SK-N-SH treated with all-trans-retinoic acid at 6 μM for 48 hours (cell line): Measurements from ENCODE around the gene RBMS3.

Experiments used
- ARNTL ChIP-seq: fragments of 450-650 bp; formaldehyde crosslinking; IDR thresholded peaks from 2 replicates; pipeline ENCODE4 v1.5.0; 2020; ENCODE audit warnings: low read depth, mild to moderate bottlenecking, moderate library complexity, borderline replicate concordance
- BACH2 ChIP-seq: fragments of 250-450 bp; sonication (Bioruptor Pico); IDR thresholded peaks from 2 replicates; pipeline ENCODE4 v1.9.0; 2021; ENCODE audit warnings: mild to moderate bottlenecking, borderline replicate concordance
- CSDC2 ChIP-seq: fragments of 250-450 bp; sonication (Bioruptor Pico); IDR thresholded peaks from 2 replicates; pipeline ENCODE4 v1.5.0; 2020; ENCODE audit warnings: mild to moderate bottlenecking, moderate library complexity
- ESRRG ChIP-seq: fragments of 250-450 bp; sonication (Bioruptor Pico); IDR thresholded peaks from 2 replicates; pipeline ENCODE4 v1.6.1; 2021; ENCODE audit warnings: mild to moderate bottlenecking
- GLIS3 ChIP-seq: fragments of 250-450 bp; sonication (Bioruptor Pico); IDR thresholded peaks from 2 replicates; pipeline ENCODE4 v1.5.0; 2020; ENCODE audit warnings: mild to moderate bottlenecking, moderate library complexity
- RARB ChIP-seq: fragments of 250-450 bp; sonication (Bioruptor Pico); IDR thresholded peaks from 2 replicates; pipeline ENCODE4 v1.8.0; 2021; ENCODE audit warnings: mild to moderate bottlenecking, moderate library complexity
- SNAI2 ChIP-seq: fragments of 250-450 bp; sonication (Bioruptor Pico); IDR thresholded peaks from 2 replicates; pipeline ENCODE4 v1.5.0; 2020; ENCODE audit warnings: mild to moderate bottlenecking, moderate library complexity
- ZC3H10 ChIP-seq: fragments of 250-450 bp; sonication (Bioruptor Pico); IDR thresholded peaks from 2 replicates; pipeline ENCODE4 v1.5.1; 2021; ENCODE audit warnings: mild to moderate bottlenecking, moderate library complexity
- ZFP3 ChIP-seq: fragments of 250-450 bp; sonication (Bioruptor Pico); IDR thresholded peaks from 2 replicates; pipeline ENCODE4 v1.5.0; 2020; ENCODE audit warnings: mild to moderate bottlenecking, moderate library complexity
- ZNF70 ChIP-seq: fragments of 450-650 bp; formaldehyde crosslinking; IDR thresholded peaks from 2 replicates; pipeline ENCODE4 v1.5.0; 2020; ENCODE audit warnings: mild to moderate bottlenecking, moderate library complexity
- TF ChIP-seq, protein P1 (sequence below): fragments of 250-450 bp; sonication (Bioruptor Pico); IDR thresholded peaks from 2 replicates; pipeline ENCODE4 v1.5.1; 2020; ENCODE audit warnings: low read depth, mild to moderate bottlenecking, moderate library complexity
- TF ChIP-seq, protein P2 (sequence below): fragments of 250-450 bp; sonication (Bioruptor Pico); IDR thresholded peaks from 2 replicates; pipeline ENCODE4 v1.5.0; 2020; ENCODE audit warnings: mild to moderate bottlenecking, moderate library complexity
- TF ChIP-seq, protein P3 (sequence below): fragments of 250-450 bp; sonication (Bioruptor Pico); IDR thresholded peaks from 2 replicates; pipeline ENCODE4 v1.8.0; 2020; ENCODE audit warnings: mild to moderate bottlenecking, moderate library complexity, borderline replicate concordance

DNA sequence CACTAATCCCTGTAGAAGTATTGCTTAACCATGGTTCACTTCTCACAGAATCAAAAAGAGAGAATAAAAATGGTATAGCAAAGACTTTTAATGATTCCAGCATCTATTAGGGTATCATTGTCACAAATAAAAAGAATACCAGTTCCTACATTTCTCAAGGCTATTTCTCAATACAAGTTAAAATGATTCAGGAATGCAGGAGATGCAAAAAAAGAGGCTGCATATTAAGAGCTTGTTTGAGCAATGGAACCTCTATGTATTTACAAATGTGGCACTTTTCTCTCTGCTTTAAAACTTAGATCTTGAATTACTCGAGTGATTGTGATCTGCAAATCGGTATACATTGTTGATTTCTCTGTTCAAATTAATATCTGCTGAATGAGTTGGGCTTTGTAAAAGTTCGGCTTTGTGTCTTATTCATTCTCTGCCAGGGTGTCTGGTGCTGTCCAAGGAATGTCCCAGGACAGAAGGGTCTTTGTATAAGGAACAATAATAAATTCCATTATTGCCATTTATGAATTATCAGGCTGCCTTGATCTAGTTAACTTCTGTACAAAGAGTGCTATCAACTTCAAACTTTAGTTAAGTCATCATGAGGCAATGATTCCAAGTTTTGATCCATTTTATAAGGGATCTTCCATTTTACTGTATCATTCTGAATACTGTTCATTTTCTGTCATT is 364.2 kb downstream of the RBMS3 start:
- no peak for TF ChIP-seq CSDC2 (CRISPR knock-in tag)
- no peak for TF ChIP-seq BACH2 (CRISPR knock-in tag)
- no peak for TF ChIP-seq ARNTL
- no peak for TF ChIP-seq GLIS3 (CRISPR knock-in tag)
- TF ChIP-seq, protein P1, sequence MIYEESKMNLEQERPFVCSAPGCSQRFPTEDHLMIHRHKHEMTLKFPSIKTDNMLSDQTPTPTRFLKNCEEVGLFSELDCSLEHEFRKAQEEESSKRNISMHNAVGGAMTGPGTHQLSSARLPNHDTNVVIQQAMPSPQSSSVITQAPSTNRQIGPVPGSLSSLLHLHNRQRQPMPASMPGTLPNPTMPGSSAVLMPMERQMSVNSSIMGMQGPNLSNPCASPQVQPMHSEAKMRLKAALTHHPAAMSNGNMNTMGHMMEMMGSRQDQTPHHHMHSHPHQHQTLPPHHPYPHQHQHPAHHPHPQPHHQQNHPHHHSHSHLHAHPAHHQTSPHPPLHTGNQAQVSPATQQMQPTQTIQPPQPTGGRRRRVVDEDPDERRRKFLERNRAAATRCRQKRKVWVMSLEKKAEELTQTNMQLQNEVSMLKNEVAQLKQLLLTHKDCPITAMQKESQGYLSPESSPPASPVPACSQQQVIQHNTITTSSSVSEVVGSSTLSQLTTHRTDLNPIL (CRISPR knock-in tag), result peak; percentile 61; the same call in 1 of the 2 replicates
- no peak for TF ChIP-seq ZFP3
- TF ChIP-seq, protein P2, sequence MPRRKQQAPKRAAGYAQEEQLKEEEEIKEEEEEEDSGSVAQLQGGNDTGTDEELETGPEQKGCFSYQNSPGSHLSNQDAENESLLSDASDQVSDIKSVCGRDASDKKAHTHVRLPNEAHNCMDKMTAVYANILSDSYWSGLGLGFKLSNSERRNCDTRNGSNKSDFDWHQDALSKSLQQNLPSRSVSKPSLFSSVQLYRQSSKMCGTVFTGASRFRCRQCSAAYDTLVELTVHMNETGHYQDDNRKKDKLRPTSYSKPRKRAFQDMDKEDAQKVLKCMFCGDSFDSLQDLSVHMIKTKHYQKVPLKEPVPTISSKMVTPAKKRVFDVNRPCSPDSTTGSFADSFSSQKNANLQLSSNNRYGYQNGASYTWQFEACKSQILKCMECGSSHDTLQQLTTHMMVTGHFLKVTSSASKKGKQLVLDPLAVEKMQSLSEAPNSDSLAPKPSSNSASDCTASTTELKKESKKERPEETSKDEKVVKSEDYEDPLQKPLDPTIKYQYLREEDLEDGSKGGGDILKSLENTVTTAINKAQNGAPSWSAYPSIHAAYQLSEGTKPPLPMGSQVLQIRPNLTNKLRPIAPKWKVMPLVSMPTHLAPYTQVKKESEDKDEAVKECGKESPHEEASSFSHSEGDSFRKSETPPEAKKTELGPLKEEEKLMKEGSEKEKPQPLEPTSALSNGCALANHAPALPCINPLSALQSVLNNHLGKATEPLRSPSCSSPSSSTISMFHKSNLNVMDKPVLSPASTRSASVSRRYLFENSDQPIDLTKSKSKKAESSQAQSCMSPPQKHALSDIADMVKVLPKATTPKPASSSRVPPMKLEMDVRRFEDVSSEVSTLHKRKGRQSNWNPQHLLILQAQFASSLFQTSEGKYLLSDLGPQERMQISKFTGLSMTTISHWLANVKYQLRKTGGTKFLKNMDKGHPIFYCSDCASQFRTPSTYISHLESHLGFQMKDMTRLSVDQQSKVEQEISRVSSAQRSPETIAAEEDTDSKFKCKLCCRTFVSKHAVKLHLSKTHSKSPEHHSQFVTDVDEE (CRISPR knock-in tag), result no peak
- TF ChIP-seq ESRRG (CRISPR knock-in tag), result no peak
- TF ChIP-seq, protein P3, sequence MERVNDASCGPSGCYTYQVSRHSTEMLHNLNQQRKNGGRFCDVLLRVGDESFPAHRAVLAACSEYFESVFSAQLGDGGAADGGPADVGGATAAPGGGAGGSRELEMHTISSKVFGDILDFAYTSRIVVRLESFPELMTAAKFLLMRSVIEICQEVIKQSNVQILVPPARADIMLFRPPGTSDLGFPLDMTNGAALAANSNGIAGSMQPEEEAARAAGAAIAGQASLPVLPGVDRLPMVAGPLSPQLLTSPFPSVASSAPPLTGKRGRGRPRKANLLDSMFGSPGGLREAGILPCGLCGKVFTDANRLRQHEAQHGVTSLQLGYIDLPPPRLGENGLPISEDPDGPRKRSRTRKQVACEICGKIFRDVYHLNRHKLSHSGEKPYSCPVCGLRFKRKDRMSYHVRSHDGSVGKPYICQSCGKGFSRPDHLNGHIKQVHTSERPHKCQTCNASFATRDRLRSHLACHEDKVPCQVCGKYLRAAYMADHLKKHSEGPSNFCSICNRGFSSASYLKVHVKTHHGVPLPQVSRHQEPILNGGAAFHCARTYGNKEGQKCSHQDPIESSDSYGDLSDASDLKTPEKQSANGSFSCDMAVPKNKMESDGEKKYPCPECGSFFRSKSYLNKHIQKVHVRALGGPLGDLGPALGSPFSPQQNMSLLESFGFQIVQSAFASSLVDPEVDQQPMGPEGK (CRISPR knock-in tag), result no peak
- TF ChIP-seq ZNF70 (CRISPR knock-in tag), result no peak
- no peak for TF ChIP-seq ZC3H10 (CRISPR knock-in tag)
- TF ChIP-seq SNAI2, result no peak
- TF ChIP-seq RARB (CRISPR knock-in tag), result no peak
